ENCODE data around the gene SHC4. TPM values are rescaled to one million over a fixed set of nuclear protein-coding genes. Genes with fewer than 3 reads are reported as not detected.

Gene SHC4
- total RNA-seq, 1 donor = 0.72 TPM

DNA sequence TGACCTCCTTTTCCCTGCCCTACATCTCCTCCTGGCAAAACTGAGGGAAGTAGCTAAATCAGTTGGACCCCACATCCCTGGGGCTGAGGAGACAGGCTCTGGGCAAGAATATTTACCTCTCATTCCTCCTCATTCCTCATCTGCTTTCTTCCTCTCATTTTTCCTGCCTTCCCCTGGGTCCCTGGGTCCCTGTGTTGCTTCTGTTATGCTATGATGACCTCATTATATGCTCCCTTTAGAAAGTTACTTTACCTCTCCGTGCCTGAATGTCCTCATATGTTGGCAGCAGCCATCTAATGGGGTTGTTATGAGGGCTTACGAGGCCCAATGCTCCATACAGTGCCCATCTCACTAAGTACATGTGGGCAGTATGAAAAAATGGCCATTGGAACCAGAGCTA, 1.2 kb upstream of the SHC4 start:
- Histone ChIP-seq H2AFZ (ENCODE audit: low read length) (no peak overlapping the region), H3K4me3 (ENCODE audit: insufficient read depth, low read length) (no peak overlapping the region), H3K79me2 (ENCODE audit: insufficient read depth, low read length) (no peaks in the 10 kb centered on the region), H3K4me1 (ENCODE audit: insufficient read depth, low read length) (peaks cover 21% of the 10 kb centered on the region), H3K27me3 (ENCODE audit: insufficient read depth, low read length) (no peaks in the 10 kb centered on the region), H3K9me3 (ENCODE audit: low read depth, low read length) (no peaks in the 10 kb centered on the region), H3K4me2 (ENCODE audit: insufficient read depth, low read length) (no peak overlapping the region), H3K27ac (ENCODE audit: low read depth, low read length) (no peak overlapping the region), H3K36me3 (ENCODE audit: insufficient read depth, low read length) (no peaks in the 10 kb centered on the region), H4K20me1 (ENCODE audit: insufficient read depth, low read length) (no peaks in the 10 kb centered on the region)
- TF ChIP-seq, protein P1, sequence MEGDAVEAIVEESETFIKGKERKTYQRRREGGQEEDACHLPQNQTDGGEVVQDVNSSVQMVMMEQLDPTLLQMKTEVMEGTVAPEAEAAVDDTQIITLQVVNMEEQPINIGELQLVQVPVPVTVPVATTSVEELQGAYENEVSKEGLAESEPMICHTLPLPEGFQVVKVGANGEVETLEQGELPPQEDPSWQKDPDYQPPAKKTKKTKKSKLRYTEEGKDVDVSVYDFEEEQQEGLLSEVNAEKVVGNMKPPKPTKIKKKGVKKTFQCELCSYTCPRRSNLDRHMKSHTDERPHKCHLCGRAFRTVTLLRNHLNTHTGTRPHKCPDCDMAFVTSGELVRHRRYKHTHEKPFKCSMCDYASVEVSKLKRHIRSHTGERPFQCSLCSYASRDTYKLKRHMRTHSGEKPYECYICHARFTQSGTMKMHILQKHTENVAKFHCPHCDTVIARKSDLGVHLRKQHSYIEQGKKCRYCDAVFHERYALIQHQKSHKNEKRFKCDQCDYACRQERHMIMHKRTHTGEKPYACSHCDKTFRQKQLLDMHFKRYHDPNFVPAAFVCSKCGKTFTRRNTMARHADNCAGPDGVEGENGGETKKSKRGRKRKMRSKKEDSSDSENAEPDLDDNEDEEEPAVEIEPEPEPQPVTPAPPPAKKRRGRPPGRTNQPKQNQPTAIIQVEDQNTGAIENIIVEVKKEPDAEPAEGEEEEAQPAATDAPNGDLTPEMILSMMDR (IDR thresholded peaks at IDR 0.05; ENCODE audit: extremely low read depth, low read depth, low read length) = no peak
- no peak for DNase-seq (ENCODE audit: insufficient read length, low spot score, missing footprints)

DNA sequence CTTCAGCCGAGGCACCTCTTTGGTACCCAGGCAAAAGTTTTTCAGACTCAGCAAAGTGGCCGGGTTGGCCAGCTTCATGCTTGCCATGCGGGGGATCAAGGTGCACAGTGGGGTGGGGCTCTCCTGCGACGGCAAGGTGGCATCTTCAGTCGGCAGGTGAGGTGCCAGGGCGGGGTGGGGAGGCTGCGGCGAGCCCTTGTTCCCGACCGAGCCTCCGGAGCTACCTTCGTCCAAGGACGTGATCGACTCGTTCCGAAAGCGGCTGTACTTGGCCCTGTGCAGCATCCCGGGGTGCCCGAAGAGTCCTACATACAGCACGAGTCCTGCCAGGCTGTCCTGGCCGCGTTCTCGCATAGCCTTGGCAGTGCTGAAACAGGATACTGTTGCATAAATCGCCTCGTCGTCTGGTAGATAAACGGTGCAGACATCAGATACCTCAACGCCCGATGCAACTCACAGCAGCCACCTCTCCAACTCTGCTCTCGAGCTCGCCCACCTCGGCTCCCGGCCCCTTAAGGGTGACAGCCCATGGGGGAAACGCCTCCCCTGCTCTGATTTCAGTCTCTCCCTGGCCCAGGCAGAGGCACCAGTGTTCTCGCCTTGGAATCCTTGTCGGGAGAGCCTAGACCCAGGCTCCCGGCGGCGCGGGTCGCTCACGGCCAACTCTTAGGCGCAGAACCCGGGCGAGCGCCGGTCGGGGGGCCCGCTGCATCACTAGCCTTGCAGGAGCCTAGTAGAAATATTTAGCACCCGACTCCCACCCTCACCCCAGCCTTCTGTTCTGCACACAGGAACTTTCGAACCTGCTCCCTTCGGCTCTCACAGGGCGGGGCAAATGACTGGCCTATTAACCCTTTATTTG, 826 bp downstream of the SHC4 start:
- Histone ChIP-seq H3K9me3 (ENCODE audit: low read depth, low read length) (no peaks in the 10 kb centered on the region), H3K4me2 (ENCODE audit: insufficient read depth, low read length) (peak overlapping the region; percentile 95), H3K27me3 (ENCODE audit: insufficient read depth, low read length) (no peaks in the 10 kb centered on the region), H3K4me3 (ENCODE audit: insufficient read depth, low read length) (peak overlapping the region; percentile 76), H3K27ac (ENCODE audit: low read depth, low read length) (peak overlapping the region; percentile 64), H4K20me1 (ENCODE audit: insufficient read depth, low read length) (no peaks in the 10 kb centered on the region), H3K79me2 (ENCODE audit: insufficient read depth, low read length) (no peaks in the 10 kb centered on the region), H3K4me1 (ENCODE audit: insufficient read depth, low read length) (peaks cover 21% of the 10 kb centered on the region), H3K36me3 (ENCODE audit: insufficient read depth, low read length) (no peaks in the 10 kb centered on the region), H2AFZ (ENCODE audit: low read length) (peak overlapping the region; percentile 78)
- peak; percentile 79 for DNase-seq (ENCODE audit: insufficient read length, low spot score, missing footprints)
- TF ChIP-seq, protein P1 (IDR thresholded peaks at IDR 0.05; ENCODE audit: extremely low read depth, low read depth, low read length) = no peak

DNA sequence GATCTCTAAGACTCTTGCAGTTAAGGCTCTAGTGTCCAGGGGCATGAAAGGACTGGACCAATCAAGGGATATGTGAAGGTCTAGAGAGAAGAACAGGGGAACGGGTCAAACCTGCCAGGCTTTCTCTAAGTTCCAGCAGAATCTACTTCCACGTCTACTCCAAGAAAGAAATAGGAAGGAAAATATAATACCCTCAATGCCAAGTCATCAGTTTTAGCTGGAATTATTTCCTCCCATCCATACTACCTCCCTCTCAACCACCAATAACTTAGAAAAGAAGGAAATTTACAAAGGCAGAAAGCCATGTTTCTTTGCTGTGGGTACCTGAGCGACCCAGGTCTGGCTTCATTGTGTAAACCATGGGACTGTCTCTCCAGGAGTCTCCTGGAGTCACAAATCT, 7.8 kb downstream of the SHC4 start:
- TF ChIP-seq, protein P1 (IDR thresholded peaks at IDR 0.05; ENCODE audit: extremely low read depth, low read depth, low read length) = no peak
- Histone ChIP-seq H3K4me3 (ENCODE audit: insufficient read depth, low read length) (no peak overlapping the region), H3K27ac (ENCODE audit: low read depth, low read length) (no peak overlapping the region), H3K27me3 (ENCODE audit: insufficient read depth, low read length) (no peaks in the 10 kb centered on the region), H3K36me3 (ENCODE audit: insufficient read depth, low read length) (no peaks in the 10 kb centered on the region), H3K79me2 (ENCODE audit: insufficient read depth, low read length) (no peaks in the 10 kb centered on the region), H3K4me2 (ENCODE audit: insufficient read depth, low read length) (no peak overlapping the region), H2AFZ (ENCODE audit: low read length) (no peak overlapping the region), H4K20me1 (ENCODE audit: insufficient read depth, low read length) (no peaks in the 10 kb centered on the region), H3K4me1 (ENCODE audit: insufficient read depth, low read length) (peaks cover 10% of the 10 kb centered on the region), H3K9me3 (ENCODE audit: low read depth, low read length) (no peaks in the 10 kb centered on the region)
- no peak for DNase-seq (ENCODE audit: insufficient read length, low spot score, missing footprints)

DNA sequence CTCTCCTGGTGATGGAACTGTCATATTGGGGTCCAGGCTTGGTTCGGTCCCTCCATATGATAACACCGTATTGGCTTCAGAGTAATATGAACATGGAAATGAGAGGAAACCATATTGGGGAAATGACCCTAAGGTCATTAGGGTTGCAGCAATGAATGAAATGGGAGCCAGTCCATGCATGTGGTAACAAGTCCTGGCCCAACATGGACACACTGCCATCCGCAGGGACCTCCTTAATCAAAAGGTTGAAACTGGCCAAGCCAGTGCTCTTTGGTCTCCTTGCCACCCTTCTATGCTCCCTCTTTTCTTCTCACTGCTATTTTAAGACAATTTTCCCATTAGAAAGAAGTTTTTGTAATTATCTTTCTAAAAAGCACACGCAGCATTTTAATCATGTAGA, 8.3 kb downstream of the SHC4 start:
- Histone ChIP-seq H3K79me2 (ENCODE audit: insufficient read depth, low read length) (no peaks in the 10 kb centered on the region), H3K27ac (ENCODE audit: low read depth, low read length) (no peak overlapping the region), H3K4me2 (ENCODE audit: insufficient read depth, low read length) (no peak overlapping the region), H3K4me1 (ENCODE audit: insufficient read depth, low read length) (peaks cover 10% of the 10 kb centered on the region), H3K36me3 (ENCODE audit: insufficient read depth, low read length) (no peaks in the 10 kb centered on the region), H4K20me1 (ENCODE audit: insufficient read depth, low read length) (no peaks in the 10 kb centered on the region), H3K27me3 (ENCODE audit: insufficient read depth, low read length) (no peaks in the 10 kb centered on the region), H3K4me3 (ENCODE audit: insufficient read depth, low read length) (no peak overlapping the region), H3K9me3 (ENCODE audit: low read depth, low read length) (no peaks in the 10 kb centered on the region), H2AFZ (ENCODE audit: low read length) (no peak overlapping the region)
- DNase-seq (ENCODE audit: insufficient read length, low spot score, missing footprints) = no peak
- TF ChIP-seq, protein P1 (IDR thresholded peaks at IDR 0.05; ENCODE audit: extremely low read depth, low read depth, low read length) = no peak

All from osteoblast (primary cell).